ENCODE results near the gene CDK10. TPM values are rescaled to one million over a fixed set of nuclear protein-coding genes. Genes with fewer than 3 reads are reported as not detected.

Gene CDK10
- total and polyA plus RNA-seq, 7 donors, result 17.8 to 96.0 (median 36.0) TPM

DNA sequence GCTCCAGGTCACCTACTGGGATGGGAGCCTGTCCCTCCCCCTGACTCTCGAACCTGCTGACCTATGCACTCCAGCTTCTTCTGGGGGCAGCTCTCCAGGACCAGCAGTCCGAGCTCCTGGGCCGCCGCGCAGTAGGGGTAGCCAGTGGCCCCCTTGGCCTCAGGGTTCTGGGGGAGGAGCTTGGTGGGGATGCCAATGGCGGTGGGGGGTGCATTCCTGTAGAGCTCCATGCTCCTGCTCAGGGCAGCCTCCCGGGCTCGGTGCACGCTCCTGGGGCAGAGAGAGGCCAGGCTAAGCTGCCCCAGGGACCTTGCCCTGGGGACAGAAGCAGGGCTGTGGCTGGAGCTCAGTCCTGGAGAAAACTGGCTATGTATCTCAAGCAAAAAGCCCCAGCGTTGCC, 22.7 kb downstream of the CDK10 start:
- Histone ChIP-seq H3K4me1 (peaks cover 0 to 20% (median 12%) of the 10 kb centered on the region in 4 donors), H3K9me3 (no peaks in the 10 kb centered on the region), H3K4me3 (no peak overlapping the region)

GRCh38 chr16:89709716-89710432, 23.4 kb downstream of the CDK10 start:
- Histone ChIP-seq H3K4me1 (peaks cover 0 to 20% (median 12%) of the 10 kb centered on the region in 4 donors), H3K36me3 (no peaks in the 10 kb centered on the region), H3K9me3 (no peaks in the 10 kb centered on the region), H3K4me3 (no peak overlapping the region), H3K27ac (no peak overlapping the region), H3K27me3 (peaks cover 8 to 30% (median 14%) of the 10 kb centered on the region in 3 donors)
- no peak for DNase-seq
- WGBS, 2 donors, result 87 to 88% methylated on average over 19 of the region's 19 CpGs
- intact Hi-C loops (cut with DNase I), result no loop called here
- TF ChIP-seq, protein P1, sequence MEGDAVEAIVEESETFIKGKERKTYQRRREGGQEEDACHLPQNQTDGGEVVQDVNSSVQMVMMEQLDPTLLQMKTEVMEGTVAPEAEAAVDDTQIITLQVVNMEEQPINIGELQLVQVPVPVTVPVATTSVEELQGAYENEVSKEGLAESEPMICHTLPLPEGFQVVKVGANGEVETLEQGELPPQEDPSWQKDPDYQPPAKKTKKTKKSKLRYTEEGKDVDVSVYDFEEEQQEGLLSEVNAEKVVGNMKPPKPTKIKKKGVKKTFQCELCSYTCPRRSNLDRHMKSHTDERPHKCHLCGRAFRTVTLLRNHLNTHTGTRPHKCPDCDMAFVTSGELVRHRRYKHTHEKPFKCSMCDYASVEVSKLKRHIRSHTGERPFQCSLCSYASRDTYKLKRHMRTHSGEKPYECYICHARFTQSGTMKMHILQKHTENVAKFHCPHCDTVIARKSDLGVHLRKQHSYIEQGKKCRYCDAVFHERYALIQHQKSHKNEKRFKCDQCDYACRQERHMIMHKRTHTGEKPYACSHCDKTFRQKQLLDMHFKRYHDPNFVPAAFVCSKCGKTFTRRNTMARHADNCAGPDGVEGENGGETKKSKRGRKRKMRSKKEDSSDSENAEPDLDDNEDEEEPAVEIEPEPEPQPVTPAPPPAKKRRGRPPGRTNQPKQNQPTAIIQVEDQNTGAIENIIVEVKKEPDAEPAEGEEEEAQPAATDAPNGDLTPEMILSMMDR (IDR thresholded peaks at IDR 0.05), result no peak
- TF ChIP-seq POLR2AphosphoS5 (IDR thresholded peaks at IDR 0.05) (no peak), EP300 (IDR thresholded peaks at IDR 0.05) (no peak), POLR2A (IDR thresholded peaks at IDR 0.05) (no peak)

More for the DNA sequence above, 22.7 kb downstream of the CDK10 start:
- WGBS, 2 donors, result 80 to 91% methylated on average over 10 of the region's 10 CpGs
- H3K27ac ChIP-seq, result no peak overlapping the region
- TF ChIP-seq POLR2AphosphoS5 (IDR thresholded peaks at IDR 0.05) (no peak), POLR2A (IDR thresholded peaks at IDR 0.05) (no peak), EP300 (IDR thresholded peaks at IDR 0.05) (no peak)
- TF ChIP-seq, protein P1 (IDR thresholded peaks at IDR 0.05), result no peak
- intact Hi-C loops (cut with DNase I), result no loop called here
- no peaks in the 10 kb centered on the region for H3K36me3 ChIP-seq
- H3K27me3 ChIP-seq, result peaks cover 8 to 26% (median 14%) of the 10 kb centered on the region in 3 donors
- DNase-seq, result no peak

DNA sequence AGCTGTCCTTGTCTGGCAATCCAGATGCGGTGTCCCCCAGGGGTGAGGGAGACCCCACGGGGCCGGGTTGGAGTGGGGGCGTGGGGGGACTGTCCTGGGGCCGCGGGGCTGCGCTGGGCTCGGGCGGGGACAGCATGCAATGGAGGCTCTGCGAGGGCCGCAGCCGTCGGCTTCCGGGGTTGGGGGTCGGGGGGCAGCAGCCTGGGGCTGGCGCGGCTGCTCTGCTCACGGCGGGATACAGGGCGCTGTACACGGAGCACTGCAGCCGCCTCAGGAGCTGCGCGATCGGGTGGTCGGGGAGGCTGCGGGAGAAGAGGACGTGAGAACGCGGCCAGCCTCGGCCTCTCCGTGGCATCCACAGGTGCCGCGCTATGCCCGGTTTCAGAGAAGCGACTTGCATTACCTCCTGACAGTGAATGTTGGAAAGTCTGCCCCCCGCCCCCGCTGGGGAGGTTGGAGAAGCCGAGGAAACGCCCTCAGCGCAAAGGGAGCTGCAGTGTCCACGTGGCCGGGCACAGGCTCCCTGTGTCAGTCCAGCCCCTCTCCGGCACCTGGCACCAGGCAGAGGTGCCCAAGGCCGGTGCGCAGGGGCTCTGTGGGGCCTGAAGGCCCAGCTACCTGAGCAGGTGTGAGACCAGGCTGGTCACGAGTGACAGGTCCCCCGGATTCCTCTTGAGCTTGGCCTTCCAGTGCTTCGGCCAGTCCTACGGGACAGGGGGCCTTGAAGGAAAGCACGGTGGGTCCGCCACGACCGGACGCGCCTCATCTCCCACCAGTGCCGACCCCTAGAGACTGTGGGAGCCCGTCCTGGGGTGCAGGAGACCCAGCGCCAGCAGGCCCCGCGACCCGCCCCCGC, 24.4 kb downstream of the CDK10 start:
- Histone ChIP-seq H3K27ac (no peak overlapping the region), H3K36me3 (no peaks in the 10 kb centered on the region), H3K27me3 (peaks cover 8 to 30% (median 14%) of the 10 kb centered on the region in 3 donors), H3K9me3 (no peaks in the 10 kb centered on the region), H3K4me1 (peaks cover 0 to 20% (median 12%) of the 10 kb centered on the region in 4 donors), H3K4me3 (no peak overlapping the region)
- DNase-seq, result no peak
- intact Hi-C loops (cut with DNase I), result no loop called here
- WGBS, 2 donors, result 82 to 83% methylated on average over 63 of the region's 63 CpGs
- TF ChIP-seq POLR2AphosphoS5 (IDR thresholded peaks at IDR 0.05), result no peak
- TF ChIP-seq, protein P1 (IDR thresholded peaks at IDR 0.05), result no peak
- no peak for TF ChIP-seq POLR2A (IDR thresholded peaks at IDR 0.05)
- no peak for TF ChIP-seq EP300 (IDR thresholded peaks at IDR 0.05)

DNA sequence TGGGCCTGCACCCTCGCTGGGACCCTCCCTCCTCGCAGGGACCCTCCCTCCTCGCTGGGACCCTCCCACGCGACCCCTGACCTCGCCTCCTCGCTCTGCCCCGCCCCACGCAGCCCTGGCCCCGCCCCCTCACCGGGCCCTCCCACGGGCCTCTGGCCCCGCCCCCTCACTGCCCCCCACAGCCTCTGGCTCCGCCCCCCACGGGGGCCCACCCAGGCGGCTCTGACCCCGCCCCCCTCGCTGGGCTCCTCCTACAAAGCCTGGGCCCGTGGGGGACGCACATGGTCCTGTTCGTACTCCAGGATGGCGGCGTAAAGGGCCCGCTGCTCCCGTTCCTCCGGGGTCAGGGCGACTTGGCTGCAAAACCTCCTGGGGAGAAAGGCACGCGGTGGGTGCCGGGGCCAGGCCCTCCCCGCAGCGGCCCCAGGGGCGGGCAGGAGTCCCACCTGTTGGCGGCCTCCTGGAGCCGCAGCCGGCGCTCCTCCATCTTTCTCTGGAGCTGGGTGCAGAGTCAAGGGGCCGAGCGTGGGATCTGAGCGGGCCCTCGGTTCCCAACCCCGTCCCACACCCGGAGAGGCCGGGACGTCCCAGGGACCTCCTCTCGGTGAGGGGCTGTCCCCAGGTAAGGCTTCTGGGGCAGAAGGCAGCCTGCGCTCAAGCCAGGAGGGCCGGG, 25.2 kb downstream of the CDK10 start:
- intact Hi-C loops (cut with DNase I), result no loop called here
- TF ChIP-seq, protein P1 (IDR thresholded peaks at IDR 0.05), result no peak
- no peak for TF ChIP-seq POLR2A (IDR thresholded peaks at IDR 0.05)
- no peak for TF ChIP-seq POLR2AphosphoS5 (IDR thresholded peaks at IDR 0.05)
- TF ChIP-seq EP300 (IDR thresholded peaks at IDR 0.05), result no peak
- no peak overlapping the region for H3K27ac ChIP-seq
- peaks cover 0 to 15% (median 11%) of the 10 kb centered on the region in 4 donors for H3K4me1 ChIP-seq
- DNase-seq, result no peak
- H3K9me3 ChIP-seq, result no peaks in the 10 kb centered on the region
- H3K36me3 ChIP-seq, result peaks cover 0 to 3% (median 0%) of the 10 kb centered on the region in 4 donors
- H3K27me3 ChIP-seq, result peaks cover 8 to 30% (median 14%) of the 10 kb centered on the region in 3 donors
- H3K4me3 ChIP-seq, result peak overlapping the region in 2 of 4 donors; percentile 17 to 19
- 2 to 3% methylated on average over 48 of the region's 48 CpGs for WGBS, 2 donors
